ENCODE measurements around the gene DHRS12. TPM values are rescaled to one million over a fixed set of nuclear protein-coding genes. Genes with fewer than 3 reads are reported as not detected.

Gene DHRS12, protein sequence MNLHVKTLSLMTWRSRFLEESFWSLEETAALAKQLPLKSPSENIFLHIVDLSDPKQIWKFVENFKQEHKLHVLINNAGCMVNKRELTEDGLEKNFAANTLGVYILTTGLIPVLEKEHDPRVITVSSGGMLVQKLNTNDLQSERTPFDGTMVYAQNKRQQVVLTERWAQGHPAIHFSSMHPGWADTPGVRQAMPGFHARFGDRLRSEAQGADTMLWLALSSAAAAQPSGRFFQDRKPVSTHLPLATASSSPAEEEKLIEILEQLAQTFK
- 1 to 10 TPM; 5.0 to 6.4 TPM for total RNA-seq

DNA sequence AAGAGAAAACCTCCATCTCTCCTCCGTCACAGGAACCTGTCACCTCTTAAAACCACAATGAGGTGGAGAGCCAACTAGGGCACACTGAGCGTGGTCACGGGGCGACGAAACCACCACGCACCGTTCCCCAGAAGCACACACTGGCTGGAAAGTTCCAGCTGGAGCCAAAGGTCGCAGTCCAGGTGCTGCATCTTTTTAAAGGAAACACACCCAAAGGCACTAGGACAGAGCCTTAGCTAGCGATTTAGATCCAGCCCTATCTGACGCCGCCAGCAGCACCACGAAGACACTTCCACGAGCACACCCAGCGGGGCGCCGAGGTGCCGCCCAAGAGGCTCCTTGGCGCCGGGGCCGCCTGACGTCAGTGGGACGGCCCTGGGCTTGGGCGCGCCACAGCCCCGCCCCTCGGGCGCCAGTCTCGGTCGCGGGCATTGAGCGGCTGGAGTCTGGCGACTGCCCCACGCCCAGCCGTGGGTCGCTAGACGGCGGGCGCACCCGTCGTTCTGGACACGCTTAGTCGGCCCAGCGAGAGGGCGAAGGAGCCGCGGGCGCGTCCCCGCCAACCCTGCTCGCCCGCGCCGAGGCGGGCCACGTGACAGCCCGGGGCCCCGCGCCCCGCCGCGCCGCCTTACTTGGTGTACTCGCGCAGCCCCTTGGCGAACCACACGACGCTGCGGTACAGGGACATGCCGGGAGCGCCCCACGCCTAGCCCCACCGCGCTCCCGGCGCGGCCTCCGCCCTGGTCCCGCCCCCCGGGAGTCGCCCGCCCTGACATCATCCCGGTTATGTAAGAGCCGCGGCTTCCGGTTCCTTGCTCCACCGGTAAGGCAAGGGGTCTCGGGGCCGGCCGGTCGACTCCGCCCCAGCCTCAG lies at the start of gene DHRS12:
Gene DHRS12 (minus strand): TSS at position 742 of the 873 bp plus-strand sequence. CDS start 4,504 bp downstream, outside the sequence.
- CTCF ChIA-PET = interaction anchor here (0.9 to 3.1 kb wide), 3 partner anchors 11 to 353 kb away, joined by 3 to 19 read pairs (median 4); no protein-coding TSS in a partner anchor
- peaks cover 36% of the 10 kb centered on the region for H3K4me1 Mint-ChIP-seq
- no peaks in the 10 kb centered on the region for H3K27me3 Mint-ChIP-seq
- DNase-seq = peak; percentile 88
- peak within 1 kb of the TSS; percentile 93 for H3K4me3 Mint-ChIP-seq
- H3K9me3 Mint-ChIP-seq = no peaks in the 10 kb centered on the region
- no peaks in the 10 kb centered on the region for H3K36me3 Mint-ChIP-seq (ENCODE audit: low read depth)
- POLR2A ChIA-PET = interaction anchor here (0.7 to 4.0 kb wide), 17 partner anchors 9 to 444 kb away, joined by 3 to 82 read pairs (median 4); partner anchors contain the start of gene INTS6
- H3K27ac Mint-ChIP-seq = peak within 1 kb of the TSS; percentile 99

DNA sequence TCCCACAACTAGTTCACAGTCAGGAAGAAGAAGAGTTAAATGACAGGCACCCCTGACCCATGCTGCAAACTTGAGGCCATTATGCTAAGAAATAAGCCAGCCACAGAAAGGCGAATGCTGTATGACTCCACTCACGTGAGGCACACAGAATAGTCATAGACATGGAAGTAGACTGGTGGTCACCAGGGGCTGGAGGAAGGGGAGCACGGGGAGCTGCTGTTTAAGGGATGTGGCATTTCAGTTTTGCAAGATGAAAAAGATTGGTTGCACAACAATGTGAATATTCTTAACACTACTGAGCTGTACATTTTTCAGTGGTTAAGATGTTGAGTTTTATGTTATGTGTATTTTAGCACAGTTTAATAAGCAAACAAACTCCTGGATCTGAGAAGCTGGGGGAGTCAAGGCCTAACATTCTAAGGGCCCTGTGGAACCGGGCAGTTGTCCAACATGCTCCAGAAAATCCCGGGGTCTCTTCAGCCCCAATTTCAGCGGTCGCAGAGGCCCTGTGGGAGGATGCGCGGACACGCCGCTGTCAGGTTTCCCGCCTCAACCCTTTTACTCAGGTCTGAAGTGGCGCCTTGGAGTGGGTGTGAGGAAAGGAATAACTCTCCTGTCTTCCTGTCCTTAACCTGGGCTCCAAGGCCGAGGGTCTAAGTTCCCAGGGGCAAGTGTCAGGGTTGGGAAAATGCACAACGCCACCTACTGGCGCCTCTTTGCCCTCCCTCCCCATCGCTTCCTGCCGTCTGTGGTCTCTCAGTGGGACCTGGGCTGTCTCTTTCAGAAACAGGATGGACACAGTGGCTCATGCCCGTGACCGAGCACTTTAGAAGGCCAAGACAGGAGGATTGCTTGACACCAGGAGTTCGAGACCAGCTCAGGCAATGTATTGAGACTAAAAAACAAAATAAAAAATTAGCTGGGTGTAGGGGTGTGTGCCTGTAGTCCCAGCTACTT lies 45.5 kb upstream of the DHRS12 start:
- H3K27me3 Mint-ChIP-seq = peaks cover 18% of the 10 kb centered on the region
- ChIA-PET POLR2A (no interaction called here), CTCF (interaction anchor here (0.5 to 2.7 kb wide), 11 partner anchors 10 to 317 kb away, joined by 3 to 18 read pairs (median 3); partner anchors contain the start of gene CCDC70)
- DNase-seq = peak; percentile 48
- H3K4me3 Mint-ChIP-seq = no peak overlapping the region
- H3K9me3 Mint-ChIP-seq = no peaks in the 10 kb centered on the region
- no peak overlapping the region for H3K27ac Mint-ChIP-seq
- H3K36me3 Mint-ChIP-seq (ENCODE audit: low read depth) = no peaks in the 10 kb centered on the region
- peaks cover 8% of the 10 kb centered on the region for H3K4me1 Mint-ChIP-seq

DNA sequence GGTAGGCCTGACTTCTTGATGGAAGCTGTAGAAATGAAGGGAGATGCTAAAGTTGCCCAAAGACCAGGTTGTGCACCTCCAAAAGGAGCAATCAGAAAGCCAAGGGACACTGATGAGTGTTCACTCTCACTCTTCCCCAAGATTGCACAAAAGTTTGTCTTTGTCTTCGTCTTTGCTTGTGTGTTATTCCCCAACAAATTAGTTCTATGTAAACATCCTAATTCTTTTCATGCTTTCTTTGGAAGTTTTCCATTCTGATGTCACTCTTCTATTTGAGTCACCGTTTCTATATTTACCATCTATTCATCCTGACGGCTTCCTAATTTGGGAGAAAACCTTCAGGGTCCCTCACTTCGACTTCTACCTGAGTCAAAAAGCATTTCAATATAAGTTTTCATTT lies 44.7 kb upstream of the DHRS12 start:
- ChIA-PET CTCF (interaction anchor here (0.5 to 2.7 kb wide), 7 partner anchors 10 to 318 kb away, joined by 3 to 18 read pairs (median 3); no protein-coding TSS in a partner anchor), POLR2A (no interaction called here)
- no peak overlapping the region for H3K4me3 Mint-ChIP-seq
- H3K27ac Mint-ChIP-seq = no peak overlapping the region
- no peaks in the 10 kb centered on the region for H3K9me3 Mint-ChIP-seq
- peaks cover 16% of the 10 kb centered on the region for H3K27me3 Mint-ChIP-seq
- peaks cover 8% of the 10 kb centered on the region for H3K4me1 Mint-ChIP-seq
- H3K36me3 Mint-ChIP-seq (ENCODE audit: low read depth) = no peaks in the 10 kb centered on the region
- no peak for DNase-seq

DNA sequence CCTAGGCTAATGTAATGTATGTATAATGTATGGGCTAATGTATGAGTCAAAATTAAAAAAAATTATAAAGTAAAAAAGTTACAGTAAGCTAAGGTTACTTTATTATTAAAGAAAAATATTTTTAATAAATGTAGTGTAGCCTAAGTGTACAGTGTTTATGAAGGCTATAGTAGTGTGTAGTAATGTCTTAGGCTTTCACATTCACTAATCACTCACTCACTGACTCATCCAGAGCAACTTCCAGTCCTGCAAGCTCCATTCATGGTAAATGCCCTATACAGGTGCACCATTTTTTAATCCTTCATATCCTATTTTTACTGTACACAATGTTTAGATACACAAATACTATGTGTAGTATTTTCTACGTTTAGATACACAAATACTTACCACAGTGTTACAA lies 42.8 kb upstream of the DHRS12 start:
- Mint-ChIP-seq H3K27me3 (peaks cover 19% of the 10 kb centered on the region), H3K4me3 (no peak overlapping the region), H3K27ac (no peak overlapping the region), H3K36me3 (ENCODE audit: low read depth) (no peaks in the 10 kb centered on the region), H3K4me1 (peaks cover 8% of the 10 kb centered on the region), H3K9me3 (no peaks in the 10 kb centered on the region)
- POLR2A ChIA-PET = interaction anchor here (1.2 kb wide), 1 partner anchor 16 kb away, joined by 3 read pairs; no protein-coding TSS in a partner anchor
- no peak for DNase-seq
- CTCF ChIA-PET = interaction anchor here (1.1 to 1.5 kb wide), 4 partner anchors 16 to 32 kb away, joined by 3 to 4 read pairs (median 3); no protein-coding TSS in a partner anchor

DNA sequence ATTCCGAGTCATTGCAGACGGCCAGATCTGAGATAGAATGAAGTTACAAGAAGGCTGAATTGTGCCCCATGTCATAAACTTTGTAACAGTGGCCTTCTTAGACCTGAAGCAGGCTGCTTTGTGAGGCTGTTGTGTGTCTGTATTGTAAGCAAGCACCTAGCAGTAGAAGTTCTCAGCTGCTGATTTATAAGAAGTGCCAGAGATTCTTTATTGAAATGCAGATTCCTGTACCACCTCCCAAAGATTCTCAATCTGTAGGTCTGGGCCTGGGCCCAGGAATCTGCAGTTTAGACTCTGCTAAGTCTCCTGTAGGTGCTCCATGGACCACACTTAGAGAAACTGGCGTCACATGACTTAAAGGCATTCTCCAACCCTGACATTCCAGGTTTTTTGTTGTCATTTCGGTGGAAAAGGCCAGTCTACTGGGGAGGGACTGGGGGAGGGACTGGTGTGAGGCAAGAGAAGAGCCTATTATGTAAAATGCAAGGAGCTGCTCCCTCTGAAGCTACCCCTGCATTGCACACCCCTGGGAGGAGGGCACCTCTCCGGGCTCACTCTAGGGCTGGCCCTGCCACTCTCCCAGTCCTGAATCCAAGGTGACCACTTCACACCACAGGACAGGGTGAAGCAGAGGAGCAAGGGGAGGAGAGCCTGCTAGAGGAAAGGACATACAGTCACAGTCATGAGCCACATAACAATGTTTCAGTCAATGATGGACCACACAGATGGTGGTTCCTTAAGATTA lies 41.8 kb upstream of the DHRS12 start:
- CTCF ChIA-PET = interaction anchor here (0.9 to 2.8 kb wide), 6 partner anchors 13 to 30 kb away, joined by 3 to 12 read pairs (median 4); no protein-coding TSS in a partner anchor
- Mint-ChIP-seq H3K4me3 (no peak overlapping the region), H3K27me3 (peaks cover 16% of the 10 kb centered on the region), H3K4me1 (peaks cover 8% of the 10 kb centered on the region), H3K36me3 (ENCODE audit: low read depth) (no peaks in the 10 kb centered on the region), H3K27ac (no peak overlapping the region), H3K9me3 (no peaks in the 10 kb centered on the region)
- DNase-seq = no peak
- POLR2A ChIA-PET = no interaction called here

DNA sequence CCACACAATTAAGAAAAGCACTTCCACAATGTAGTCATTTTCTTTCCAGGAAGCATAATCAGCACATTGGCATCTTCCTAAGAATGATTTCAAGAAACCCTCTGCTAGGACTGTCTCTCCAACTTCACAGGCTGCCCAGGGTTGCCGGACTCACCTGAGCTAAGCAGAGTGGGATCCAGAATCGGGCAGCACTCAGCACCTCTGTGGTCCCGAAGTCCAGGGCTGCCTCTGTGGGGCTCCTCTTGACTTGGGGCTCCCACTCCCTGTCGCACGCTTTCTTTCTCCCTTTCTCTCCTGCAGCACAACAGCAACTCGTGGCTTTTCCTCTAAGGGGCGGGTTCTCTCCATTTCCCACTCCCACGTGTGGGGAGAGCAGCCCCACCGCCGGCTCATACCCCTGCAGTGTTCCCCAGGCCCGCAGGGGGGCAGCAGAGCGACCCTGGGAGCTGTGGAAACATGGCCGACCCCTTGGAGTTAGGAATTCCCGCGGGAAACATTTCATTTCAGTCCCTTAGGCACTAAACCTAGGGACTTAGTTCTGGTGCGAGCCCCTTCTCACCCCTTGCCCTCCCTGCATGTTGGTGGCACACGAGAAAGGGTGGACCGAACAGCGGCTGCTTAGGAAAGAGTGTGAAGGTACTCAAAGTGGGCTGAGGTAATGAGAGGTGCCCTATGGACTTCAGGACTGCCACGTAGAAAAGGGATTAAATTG lies 41.1 kb upstream of the DHRS12 start, which contains the start of gene TMEM272:
Gene TMEM272 (minus strand): TSS at position 316 of the 712 bp plus-strand sequence. CDS start 6,647 bp downstream, outside the sequence.
- H3K9me3 Mint-ChIP-seq = no peaks in the 10 kb centered on the region
- POLR2A ChIA-PET = no interaction called here
- H3K36me3 Mint-ChIP-seq (ENCODE audit: low read depth) = no peaks in the 10 kb centered on the region
- H3K27me3 Mint-ChIP-seq = peaks cover 16% of the 10 kb centered on the region
- no peak within 1 kb of the TSS for H3K27ac Mint-ChIP-seq
- peak; percentile 49 for DNase-seq
- no peak within 1 kb of the TSS for H3K4me3 Mint-ChIP-seq
- peaks cover 8% of the 10 kb centered on the region for H3K4me1 Mint-ChIP-seq
- CTCF ChIA-PET = interaction anchor here (0.7 to 2.8 kb wide), 6 partner anchors 10 to 29 kb away, joined by 3 to 12 read pairs (median 5); no protein-coding TSS in a partner anchor

DNA sequence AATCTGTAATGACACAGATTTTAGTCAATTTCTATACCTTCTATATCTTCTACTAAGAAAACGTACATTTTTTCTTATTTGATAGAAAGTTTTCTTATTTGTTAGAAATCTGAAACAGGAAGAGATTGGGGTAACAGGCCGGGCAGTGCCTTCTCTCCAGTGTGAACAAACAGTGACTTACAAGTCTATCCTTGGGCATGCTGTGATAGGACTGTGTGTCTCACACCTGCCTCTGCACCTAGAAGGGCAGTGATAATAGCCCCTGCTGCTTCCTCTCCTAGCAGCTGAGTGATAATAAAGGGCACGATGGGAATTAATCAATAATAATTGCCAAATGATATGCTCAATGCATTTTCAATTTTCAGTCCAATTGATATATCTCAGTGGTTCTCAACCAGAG lies 39.6 kb upstream of the DHRS12 start:
- H3K27me3 Mint-ChIP-seq = peaks cover 16% of the 10 kb centered on the region
- no peak overlapping the region for H3K4me3 Mint-ChIP-seq
- peaks cover 8% of the 10 kb centered on the region for H3K4me1 Mint-ChIP-seq
- ChIA-PET POLR2A (no interaction called here), CTCF (interaction anchor here (2.8 kb wide), 1 partner anchor 28 kb away, joined by 12 read pairs; no protein-coding TSS in a partner anchor)
- no peaks in the 10 kb centered on the region for H3K36me3 Mint-ChIP-seq (ENCODE audit: low read depth)
- H3K9me3 Mint-ChIP-seq = no peaks in the 10 kb centered on the region
- DNase-seq = no peak
- H3K27ac Mint-ChIP-seq = no peak overlapping the region

DNA sequence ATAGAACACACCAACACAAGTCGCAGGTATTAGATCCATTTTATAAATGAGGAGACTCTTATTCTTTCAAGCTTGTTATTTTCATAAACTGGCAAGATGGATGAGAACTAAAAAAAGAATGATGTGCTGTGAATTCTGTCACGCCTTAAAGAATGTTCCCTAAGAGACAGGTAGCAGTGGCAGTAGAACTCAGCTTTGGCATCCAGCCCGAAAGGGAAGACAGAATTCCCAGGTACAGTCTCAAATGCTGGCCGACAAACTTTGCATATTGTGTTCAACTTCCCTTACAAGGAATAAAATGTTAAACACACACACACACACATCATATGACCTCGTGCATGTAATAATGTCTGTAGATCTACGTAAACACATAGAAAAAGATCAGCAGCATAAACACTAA lies 37.8 kb upstream of the DHRS12 start:
- no peaks in the 10 kb centered on the region for H3K36me3 Mint-ChIP-seq (ENCODE audit: low read depth)
- H3K9me3 Mint-ChIP-seq = no peaks in the 10 kb centered on the region
- CTCF ChIA-PET = no interaction called here
- POLR2A ChIA-PET = no interaction called here
- no peak for DNase-seq
- H3K27me3 Mint-ChIP-seq = peaks cover 16% of the 10 kb centered on the region
- no peak overlapping the region for H3K27ac Mint-ChIP-seq
- H3K4me1 Mint-ChIP-seq = peaks cover 21% of the 10 kb centered on the region
- no peak overlapping the region for H3K4me3 Mint-ChIP-seq

DNA sequence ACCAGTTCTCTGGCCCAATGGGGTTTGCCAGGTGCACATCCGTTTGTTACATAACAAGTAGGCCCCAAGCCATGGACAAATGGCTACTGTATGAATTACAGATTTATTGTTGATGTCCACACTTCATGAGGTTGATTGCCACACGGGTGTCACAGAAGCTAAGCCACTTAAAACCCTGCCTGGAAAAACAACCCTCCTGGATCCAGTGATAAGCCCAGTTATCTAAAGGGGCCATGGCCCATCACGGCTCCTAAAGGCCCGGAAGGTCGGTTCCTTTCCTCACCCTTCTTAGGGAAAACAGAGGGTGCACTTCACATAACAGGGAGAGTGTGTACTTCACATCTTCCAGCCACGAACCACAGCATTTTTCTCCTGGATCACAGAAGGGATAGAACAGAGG lies 37.0 kb upstream of the DHRS12 start:
- DNase-seq = no peak
- Mint-ChIP-seq H3K4me3 (no peak overlapping the region), H3K9me3 (no peaks in the 10 kb centered on the region), H3K36me3 (ENCODE audit: low read depth) (no peaks in the 10 kb centered on the region), H3K4me1 (peaks cover 25% of the 10 kb centered on the region), H3K27ac (no peak overlapping the region), H3K27me3 (peaks cover 16% of the 10 kb centered on the region)
- CTCF ChIA-PET = no interaction called here
- POLR2A ChIA-PET = no interaction called here

DNA sequence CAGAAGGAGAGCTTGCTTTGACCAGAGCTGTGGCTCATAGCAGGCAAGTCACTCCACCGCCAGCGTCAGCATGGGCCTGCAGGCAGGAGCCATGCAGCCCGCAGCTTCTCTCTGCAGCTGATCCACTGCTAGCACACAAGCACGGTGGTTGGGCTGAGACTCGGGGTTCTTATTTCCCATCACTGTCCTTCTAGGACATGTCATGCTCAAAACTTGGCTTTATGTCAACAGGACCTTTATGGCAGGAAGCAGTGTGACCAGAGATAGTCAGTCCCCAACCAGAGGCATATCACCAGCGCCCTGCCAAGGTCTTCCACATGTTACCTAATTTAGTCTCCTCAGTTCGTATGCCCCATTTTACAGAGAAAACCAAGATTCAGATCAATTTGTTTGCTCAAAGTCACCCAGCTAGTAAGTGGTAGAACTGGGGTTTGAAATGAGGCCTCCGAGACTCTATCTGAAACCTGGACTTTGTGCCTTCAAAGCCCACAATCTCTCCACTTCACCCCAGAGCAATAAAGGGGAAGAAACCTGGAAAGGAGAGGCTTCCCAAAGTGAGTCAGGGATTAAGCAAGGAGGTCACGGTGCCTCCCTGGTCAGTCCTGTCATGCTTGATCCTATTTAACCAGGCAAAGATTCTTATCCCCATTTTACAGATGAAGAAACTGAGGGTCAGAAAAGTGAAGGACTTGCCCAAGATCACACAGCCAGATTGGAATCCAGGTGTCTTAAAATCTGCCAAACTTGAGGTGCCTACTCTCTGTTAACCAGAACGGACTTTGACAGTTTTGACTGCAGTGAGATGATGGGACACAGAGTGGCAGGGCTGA lies 36.0 kb upstream of the DHRS12 start:
- peaks cover 15% of the 10 kb centered on the region for H3K27me3 Mint-ChIP-seq
- no peaks in the 10 kb centered on the region for H3K9me3 Mint-ChIP-seq
- peaks cover 20% of the 10 kb centered on the region for H3K4me1 Mint-ChIP-seq
- no peak overlapping the region for H3K27ac Mint-ChIP-seq
- ChIA-PET POLR2A (no interaction called here), CTCF (interaction anchor here (1.3 kb wide), 1 partner anchor 8 kb away, joined by 3 read pairs; no protein-coding TSS in a partner anchor)
- no peak overlapping the region for H3K4me3 Mint-ChIP-seq
- no peaks in the 10 kb centered on the region for H3K36me3 Mint-ChIP-seq (ENCODE audit: low read depth)
- no peak for DNase-seq

Measured in activated CD4-positive, alpha-beta memory T cell treated with anti-CD3 and anti-CD28 coated beads, Interleukin-2, amount 10 ng/mL, durations not matched to agents 7 days and 5 days (primary cell).